Endothelial cell (in vitro differentiated cells): ENCODE results near the gene RNASE7. TPM values are rescaled to one million over a fixed set of nuclear protein-coding genes. Genes with fewer than 3 reads are reported as not detected.
A peak's percentile ranks its signal among the peaks of the same experiment; 100 is the strongest.

Experiments
- DNase-seq: peaks from one replicate; pipeline ENCODE4 v3.0.0; 2021; ENCODE audit warnings: low spot score
- H3K27ac Mint-ChIP-seq: one replicate; pipeline ENCODE4 v1.8.0; 2021; ENCODE audit warnings: mixed read lengths, inconsistent platforms; ENCODE audit not compliant: unreplicated experiment
- H3K27me3 Mint-ChIP-seq: one replicate; pipeline ENCODE4 v1.8.0; 2021; ENCODE audit warnings: mild to moderate bottlenecking, moderate library complexity, mixed read lengths, inconsistent platforms; ENCODE audit not compliant: unreplicated experiment
- H3K36me3 Mint-ChIP-seq: one replicate; pipeline ENCODE4 v1.8.0; 2021; ENCODE audit warnings: mild to moderate bottlenecking, low read depth, mixed read lengths, inconsistent platforms; ENCODE audit not compliant: unreplicated experiment
- H3K4me1 Mint-ChIP-seq: one replicate; pipeline ENCODE4 v1.8.0; 2021; ENCODE audit warnings: mild to moderate bottlenecking, mixed read lengths, inconsistent platforms; ENCODE audit not compliant: unreplicated experiment
- H3K4me3 Mint-ChIP-seq: one replicate; pipeline ENCODE4 v1.8.0; 2021; ENCODE audit warnings: mild to moderate bottlenecking, mixed read lengths, inconsistent platforms; ENCODE audit not compliant: unreplicated experiment
- H3K9me3 Mint-ChIP-seq: one replicate; pipeline ENCODE4 v1.8.0; 2021; ENCODE audit warnings: mixed read lengths, inconsistent platforms; ENCODE audit not compliant: unreplicated experiment
- total RNA-seq: library from RNA; stranded (reverse); fragmentation: NEBNext Ultra II Directional; extraction: Animal tissue kit (Norgen Biotek cat#: 25700); gene quantifications from one replicate; pipeline ENCODE4 v1.2.1, GENCODE V29; 2021; ENCODE audit not compliant: unreplicated experiment
- TF ChIP-seq, protein P1 (sequence below): fragments of 200-600 bp; sonication (generic); IDR thresholded peaks from one replicate; pipeline ENCODE4 v1.5.0; 2021; ENCODE audit warnings: antibody characterized with exemption; ENCODE audit not compliant: unreplicated experiment

The RNASE7 gene
- total RNA-seq, 1 donor from 2014 or later, result not detected

DNA sequence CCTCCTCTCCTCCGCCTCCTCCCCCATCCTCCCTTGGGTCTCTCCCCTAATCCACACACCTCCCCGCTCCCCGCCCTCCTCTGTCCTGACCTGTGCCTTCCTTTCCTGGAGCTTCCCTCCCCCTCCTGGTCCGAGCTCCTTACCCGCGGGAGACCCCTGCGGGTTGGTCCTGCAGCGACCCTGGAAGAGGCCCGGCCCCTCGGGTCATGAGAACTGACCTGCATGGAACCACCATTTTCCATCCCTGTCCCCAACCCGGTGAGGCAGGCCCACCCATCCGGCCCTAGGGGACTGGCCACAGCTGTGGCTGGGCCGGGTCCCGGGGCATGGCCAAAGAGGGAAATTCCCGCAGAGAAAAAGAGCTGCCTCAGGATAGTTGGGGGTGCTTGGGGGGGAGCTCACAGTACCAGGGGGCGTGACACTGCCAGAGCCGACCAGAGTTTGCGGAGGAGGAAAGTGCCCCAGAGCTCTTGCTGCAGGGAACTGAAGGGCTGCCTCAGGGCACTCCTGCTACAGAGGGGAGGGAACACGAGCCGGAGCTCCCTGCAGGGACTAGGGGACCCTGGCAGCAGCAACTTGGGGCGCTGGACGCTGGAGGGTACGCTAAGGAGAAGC is 28.6 kb downstream of the RNASE7 start:
- H3K27me3 Mint-ChIP-seq, result peaks cover 20% of the 10 kb centered on the region
- H3K27ac Mint-ChIP-seq, result peak overlapping the region; percentile 74
- TF ChIP-seq, protein P1, sequence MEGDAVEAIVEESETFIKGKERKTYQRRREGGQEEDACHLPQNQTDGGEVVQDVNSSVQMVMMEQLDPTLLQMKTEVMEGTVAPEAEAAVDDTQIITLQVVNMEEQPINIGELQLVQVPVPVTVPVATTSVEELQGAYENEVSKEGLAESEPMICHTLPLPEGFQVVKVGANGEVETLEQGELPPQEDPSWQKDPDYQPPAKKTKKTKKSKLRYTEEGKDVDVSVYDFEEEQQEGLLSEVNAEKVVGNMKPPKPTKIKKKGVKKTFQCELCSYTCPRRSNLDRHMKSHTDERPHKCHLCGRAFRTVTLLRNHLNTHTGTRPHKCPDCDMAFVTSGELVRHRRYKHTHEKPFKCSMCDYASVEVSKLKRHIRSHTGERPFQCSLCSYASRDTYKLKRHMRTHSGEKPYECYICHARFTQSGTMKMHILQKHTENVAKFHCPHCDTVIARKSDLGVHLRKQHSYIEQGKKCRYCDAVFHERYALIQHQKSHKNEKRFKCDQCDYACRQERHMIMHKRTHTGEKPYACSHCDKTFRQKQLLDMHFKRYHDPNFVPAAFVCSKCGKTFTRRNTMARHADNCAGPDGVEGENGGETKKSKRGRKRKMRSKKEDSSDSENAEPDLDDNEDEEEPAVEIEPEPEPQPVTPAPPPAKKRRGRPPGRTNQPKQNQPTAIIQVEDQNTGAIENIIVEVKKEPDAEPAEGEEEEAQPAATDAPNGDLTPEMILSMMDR, result no peak
- peak overlapping the region; percentile 90 for H3K4me3 Mint-ChIP-seq
- H3K36me3 Mint-ChIP-seq, result peaks cover 8% of the 10 kb centered on the region
- DNase-seq, result peak; percentile 51
- H3K9me3 Mint-ChIP-seq, result no peaks in the 10 kb centered on the region
- peaks cover 15% of the 10 kb centered on the region for H3K4me1 Mint-ChIP-seq

DNA sequence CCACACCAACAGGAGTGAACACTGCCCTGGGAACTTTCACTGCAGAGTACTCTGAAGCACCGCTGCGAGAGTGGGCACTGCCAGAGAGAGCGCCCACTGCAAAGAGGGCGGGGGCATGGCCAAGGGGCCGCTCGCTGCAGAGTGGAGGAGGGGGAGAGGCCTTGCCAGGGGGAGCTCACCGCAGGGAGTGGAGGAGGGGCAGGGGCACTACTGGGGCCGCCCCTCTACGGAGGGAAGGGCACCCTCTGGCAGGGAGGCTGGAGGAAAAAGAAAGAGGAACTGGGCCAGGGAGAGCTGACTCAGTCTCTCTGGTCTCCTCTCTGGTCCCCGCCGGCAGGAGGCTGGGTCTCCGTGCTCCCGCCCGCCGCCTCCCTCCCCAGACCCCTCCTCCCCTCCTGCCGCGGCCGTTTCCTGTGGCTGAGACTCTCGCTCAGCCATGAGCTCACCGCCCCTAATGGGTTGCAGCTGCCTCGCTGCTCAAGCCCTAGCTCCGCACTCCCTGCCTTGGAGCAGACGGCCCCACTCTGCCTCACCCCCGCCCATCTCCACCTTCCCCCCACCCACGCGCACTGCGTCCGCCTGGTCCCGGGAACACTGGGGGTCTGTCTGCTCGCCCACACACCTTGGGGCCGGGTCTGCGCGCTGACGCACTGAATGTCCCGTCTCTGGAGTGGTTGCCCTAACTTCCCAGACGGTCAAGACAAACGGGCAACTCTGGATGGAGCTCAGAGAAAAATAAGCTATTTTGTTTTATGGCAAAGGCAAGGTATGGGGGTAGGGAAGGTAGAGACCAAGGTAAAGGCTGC is 29.3 kb downstream of the RNASE7 start:
- H3K36me3 Mint-ChIP-seq, result peaks cover 14% of the 10 kb centered on the region
- peaks cover 15% of the 10 kb centered on the region for H3K4me1 Mint-ChIP-seq
- TF ChIP-seq, protein P1, result no peak
- peak overlapping the region; percentile 74 for H3K27ac Mint-ChIP-seq
- peaks cover 22% of the 10 kb centered on the region for H3K27me3 Mint-ChIP-seq
- peak; percentile 73 for DNase-seq
- H3K9me3 Mint-ChIP-seq, result no peaks in the 10 kb centered on the region
- peak overlapping the region; percentile 90 for H3K4me3 Mint-ChIP-seq

DNA sequence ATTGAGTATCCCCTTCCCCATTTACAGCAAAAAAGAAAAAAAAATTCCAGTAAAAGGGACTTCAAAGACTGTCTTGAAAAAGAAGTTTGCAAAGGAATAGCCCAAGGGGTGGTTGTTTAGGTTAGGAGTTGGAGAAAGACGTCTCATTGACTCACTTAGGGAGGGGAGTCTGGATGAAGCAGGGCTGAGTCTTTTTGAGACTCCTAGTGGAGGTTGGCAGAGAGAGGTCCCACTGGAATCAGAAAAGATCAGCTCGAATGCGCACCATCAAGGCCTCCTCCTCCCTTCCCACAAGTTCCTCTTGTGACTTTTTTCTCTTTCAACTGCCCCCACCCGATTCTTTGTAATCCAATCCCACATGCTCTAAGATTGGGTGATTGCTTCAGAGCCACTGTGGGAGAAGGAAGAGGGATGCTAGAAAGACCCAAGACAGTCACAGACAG is 29.9 kb downstream of the RNASE7 start:
- H3K27ac Mint-ChIP-seq, result peak overlapping the region; percentile 72
- peaks cover 15% of the 10 kb centered on the region for H3K4me1 Mint-ChIP-seq
- H3K27me3 Mint-ChIP-seq, result peaks cover 22% of the 10 kb centered on the region
- no peak for DNase-seq
- H3K9me3 Mint-ChIP-seq, result no peaks in the 10 kb centered on the region
- TF ChIP-seq, protein P1, result no peak
- H3K4me3 Mint-ChIP-seq, result peak overlapping the region; percentile 47
- H3K36me3 Mint-ChIP-seq, result peaks cover 14% of the 10 kb centered on the region

DNA sequence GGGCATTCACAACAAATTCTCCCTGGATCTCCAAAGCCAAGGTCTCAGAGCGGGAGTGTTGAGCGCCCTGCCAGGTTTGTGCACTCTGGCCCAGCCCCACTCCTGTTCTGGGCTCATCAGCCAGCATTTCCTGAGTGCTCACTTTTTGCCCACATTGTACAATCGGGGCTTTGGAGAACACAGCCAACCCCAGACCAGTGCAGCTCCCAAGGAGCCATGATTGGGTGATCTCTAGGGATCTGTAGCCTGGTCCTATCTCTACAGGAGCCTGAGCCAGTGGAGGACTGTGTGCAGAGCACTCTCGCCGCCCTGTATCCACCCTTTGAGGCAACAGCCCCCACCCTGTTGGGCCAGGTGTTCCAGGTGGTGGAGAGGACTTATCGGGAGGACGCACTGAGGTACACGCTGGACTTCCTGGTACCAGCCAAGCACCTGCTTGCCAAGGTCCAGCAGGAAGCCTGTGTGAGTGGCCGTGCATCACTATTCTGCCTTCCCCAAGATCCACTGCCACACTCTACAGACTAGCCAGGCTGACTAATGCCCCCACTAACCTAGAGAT is 30.7 kb downstream of the RNASE7 start:
- no peak for DNase-seq
- TF ChIP-seq, protein P1, result no peak
- H3K9me3 Mint-ChIP-seq, result no peaks in the 10 kb centered on the region
- H3K4me3 Mint-ChIP-seq, result peak overlapping the region; percentile 12
- H3K27me3 Mint-ChIP-seq, result peaks cover 22% of the 10 kb centered on the region
- H3K27ac Mint-ChIP-seq, result peak overlapping the region; percentile 72
- H3K36me3 Mint-ChIP-seq, result peaks cover 19% of the 10 kb centered on the region
- H3K4me1 Mint-ChIP-seq, result peaks cover 15% of the 10 kb centered on the region
